Measurements from ENCODE around the gene ZNHIT1.

Gene ZNHIT1

DNA sequence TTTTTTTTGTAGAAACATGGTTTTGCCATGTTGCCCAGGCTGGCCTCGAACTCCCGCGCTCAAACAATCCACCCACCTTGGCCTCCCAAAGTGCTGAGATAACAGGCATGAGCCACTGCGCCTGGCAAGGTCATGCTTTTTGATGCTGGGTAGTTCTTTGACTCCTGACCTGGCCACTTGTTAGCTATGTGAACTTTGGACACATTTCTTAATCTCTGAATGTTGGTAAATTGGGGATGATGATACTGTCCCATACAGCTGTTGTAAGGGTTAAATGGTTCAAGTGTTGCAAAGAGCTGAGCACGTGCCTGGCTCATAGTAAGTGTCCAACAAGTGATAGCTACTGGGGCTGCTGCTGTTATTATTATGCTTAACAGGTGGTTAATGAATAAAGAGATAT lies 2.3 kb downstream of the ZNHIT1 start:
- DNase-seq, result no peak

GRCh38 chr7:101222275-101222830 lies 4.4 kb downstream of the ZNHIT1 start:
- DNase-seq, result no peak

- no peak for DNase-seq
Observed at GRCh38 chr7:101223528-101223927, 5.6 kb downstream of the ZNHIT1 start.

- no peak for DNase-seq
Observed at GRCh38 chr7:101225650-101226049, 7.7 kb downstream of the ZNHIT1 start.

- no peak for DNase-seq
Observed at GRCh38 chr7:101226721-101227120, 8.8 kb downstream of the ZNHIT1 start.

DNA sequence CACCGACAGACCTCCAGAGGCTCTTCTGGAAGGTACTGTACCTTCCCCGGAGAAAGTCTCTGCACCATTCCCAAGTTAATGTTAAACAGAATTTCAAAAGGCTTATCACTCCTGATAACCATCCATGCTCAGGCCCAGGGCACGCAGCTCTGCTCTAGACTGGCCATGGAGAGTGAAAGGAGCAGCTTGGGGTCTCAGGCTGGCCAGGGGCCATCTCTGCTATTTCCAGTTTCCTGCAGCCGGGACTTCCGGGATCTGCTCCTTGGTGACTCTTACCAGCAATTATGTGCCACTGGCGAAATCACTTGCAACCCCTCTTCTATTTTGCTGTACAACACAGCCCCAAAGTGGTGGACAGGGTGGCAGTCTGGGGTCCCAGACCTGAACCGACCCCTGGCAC lies 13.7 kb downstream of the ZNHIT1 start:
- DNase-seq, result no peak

GRCh38 chr7:101232141-101232850 lies 14.3 kb downstream of the ZNHIT1 start:
- no peak for DNase-seq

GRCh38 chr7:101233907-101234547 lies 16.1 kb downstream of the ZNHIT1 start:
- no peak for DNase-seq

GRCh38 chr7:101234636-101235035 lies 16.7 kb downstream of the ZNHIT1 start:
- DNase-seq, result no peak

GRCh38 chr7:101235050-101235449 lies 17.1 kb downstream of the ZNHIT1 start:
- DNase-seq, result peak in 1 of 2 experiments; percentile 39

GRCh38 chr7:101235522-101235921 lies 17.6 kb downstream of the ZNHIT1 start:
- no peak for DNase-seq

DNA sequence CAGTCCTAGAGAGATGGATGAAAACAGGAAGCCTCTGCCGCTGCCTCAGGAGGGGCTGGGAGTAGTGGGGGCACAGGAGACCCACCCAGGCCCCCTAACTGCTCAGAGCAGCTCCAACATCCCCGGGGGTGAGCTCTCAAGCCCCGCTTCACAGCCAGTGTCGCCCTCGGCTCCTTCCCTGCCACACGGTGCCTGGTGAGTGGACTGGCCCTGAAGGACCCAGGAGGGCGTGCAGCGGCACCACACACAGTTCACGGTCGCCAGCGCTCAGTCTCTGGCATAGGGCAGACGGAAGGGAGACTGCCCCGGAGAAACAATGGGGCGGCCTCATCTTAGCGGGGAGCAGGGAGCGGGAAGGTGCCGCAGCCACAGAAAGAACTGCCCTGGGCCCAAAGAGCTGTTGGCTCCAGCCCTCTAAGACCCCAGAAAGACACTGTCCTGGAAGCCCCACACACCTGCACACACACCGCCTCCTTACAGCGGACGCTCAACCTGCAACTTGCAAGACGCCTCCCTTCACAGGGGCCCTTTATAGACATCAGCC lies 18.4 kb downstream of the ZNHIT1 start:
- no peak for DNase-seq

- DNase-seq, result no peak
Observed at GRCh38 chr7:101237206-101238067, 19.5 kb downstream of the ZNHIT1 start, which contains the start of gene CLDN15. CLDN15 (minus strand) TSS chr7:101237802; CDS start chr7:101237581, 221 bp downstream.

DNA sequence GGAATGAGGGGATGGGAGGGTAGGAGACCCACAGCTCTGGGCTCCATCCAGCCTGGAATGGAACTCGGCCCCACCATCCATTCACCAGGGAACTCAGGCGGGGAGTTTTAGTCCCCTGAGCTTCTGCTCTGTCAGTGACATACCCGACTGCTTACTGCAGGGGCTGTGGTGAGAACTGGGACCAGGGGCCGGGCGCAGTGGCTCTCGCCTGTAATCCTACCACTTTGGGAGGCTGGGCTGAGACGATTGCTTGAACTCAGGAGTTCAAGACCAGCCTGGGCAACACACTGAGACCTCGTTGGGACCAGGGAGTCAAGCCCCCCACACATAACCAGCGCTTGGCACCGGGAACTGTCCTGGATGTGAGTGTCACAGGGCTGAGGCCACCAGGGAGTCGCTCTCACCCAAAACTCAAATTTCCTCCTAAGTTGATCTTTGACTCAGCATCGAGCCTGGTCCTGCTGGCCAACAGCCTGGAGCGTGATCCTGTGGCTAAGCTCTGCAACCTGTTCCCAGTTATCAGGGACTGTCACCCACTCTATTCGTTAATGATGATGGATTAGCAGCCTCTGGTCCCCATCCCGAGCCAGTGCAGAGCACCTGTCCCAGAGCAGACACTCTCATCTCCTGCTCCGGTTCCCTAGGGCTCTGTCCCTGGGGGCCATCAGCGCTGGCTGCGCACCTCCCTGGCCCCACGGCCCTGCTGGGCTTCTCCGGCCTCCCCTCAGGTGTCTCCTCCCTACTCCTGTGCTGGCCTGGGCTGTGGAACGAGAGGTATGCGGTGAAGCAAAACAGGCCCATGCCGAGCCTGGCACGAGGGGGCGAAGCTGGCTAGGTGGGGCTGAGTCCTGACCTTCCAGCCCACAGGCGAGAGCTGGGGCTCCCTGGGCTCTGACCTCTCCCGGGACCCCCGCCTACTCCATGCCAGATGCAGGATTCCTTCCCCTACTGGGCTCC lies 20.5 kb downstream of the ZNHIT1 start:
- DNase-seq, result no peak

- no peak for DNase-seq
Observed at GRCh38 chr7:101239191-101239950, 21.4 kb downstream of the ZNHIT1 start.

GRCh38 chr7:101239951-101240220 lies 21.9 kb downstream of the ZNHIT1 start:
- no peak for DNase-seq

DNA sequence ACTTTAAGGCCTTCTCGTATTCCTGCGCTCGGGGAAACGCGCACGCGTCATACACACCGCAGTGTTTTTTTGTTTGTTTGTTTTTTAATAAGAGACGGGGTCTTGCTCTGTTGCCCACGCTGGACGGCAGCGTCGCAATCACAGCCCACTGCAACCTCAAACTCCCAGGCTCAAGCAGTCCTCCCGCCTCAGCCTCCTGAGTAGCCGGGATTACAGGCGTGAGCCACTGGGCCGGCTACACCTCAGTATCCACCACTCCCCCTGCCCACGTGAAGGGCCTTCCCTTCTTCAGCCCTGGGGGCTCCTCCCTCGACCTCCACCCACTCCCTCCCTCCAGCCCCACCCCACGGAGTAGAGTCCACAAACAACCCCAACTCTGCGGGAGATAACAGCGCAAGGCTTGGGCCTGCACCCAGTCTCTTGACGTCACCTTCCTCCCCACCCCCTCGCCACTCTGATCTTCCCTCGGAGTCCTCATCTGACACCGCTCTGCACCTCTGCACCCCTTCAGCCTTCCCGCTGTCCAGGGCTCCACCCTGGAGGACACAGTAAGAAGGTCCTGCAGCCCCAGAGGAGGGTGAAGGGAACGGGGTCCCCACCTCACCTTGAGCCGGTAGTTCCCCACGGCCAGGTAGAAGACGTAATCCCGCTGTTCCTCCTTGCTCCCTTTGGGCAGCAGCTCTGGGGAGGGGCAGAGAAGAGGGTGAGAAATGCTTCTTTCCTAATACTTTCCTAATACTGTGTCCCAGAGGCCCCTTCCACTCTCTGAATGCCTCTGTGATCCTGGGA lies 22.5 kb downstream of the ZNHIT1 start:
- DNase-seq, result no peak

- no peak for DNase-seq
Observed at GRCh38 chr7:101241015-101241363, 23.0 kb downstream of the ZNHIT1 start.

- no peak for DNase-seq
Observed at GRCh38 chr7:101241443-101242349, 23.7 kb downstream of the ZNHIT1 start.
